Stimulated activated effector memory CD8-positive, alpha-beta T cell treated with anti-CD3 and anti-CD28 coated beads, Interleukin-12 subunit alpha, Interleukin-12 subunit beta, amount 100 ng/mL, for 72 hours (primary cell): ENCODE data around the gene MIEN1.

Source experiments
- ATAC-seq: fragments of 150-1000 bp; cut with Tn5 transposase; 2 replicates; pipeline ENCODE4 v1.10.0; 2021
- DNase-seq, 2 donors: peaks; one replicate each; pipeline ENCODE4 v3.0.0; 2021 to 2022; ENCODE audit warnings: low spot score in 2 of 2
- H3K27ac Mint-ChIP-seq: one replicate; pipeline ENCODE4 v1.8.0; 2022; ENCODE audit warnings: mild to moderate bottlenecking, mixed read lengths
- H3K36me3 Mint-ChIP-seq: one replicate; pipeline ENCODE4 v1.8.0; 2022; ENCODE audit warnings: mild to moderate bottlenecking, mixed read lengths
- H3K4me1 Mint-ChIP-seq: one replicate; pipeline ENCODE4 v1.8.0; 2022; ENCODE audit warnings: mixed read lengths
- H3K4me3 Mint-ChIP-seq: one replicate; pipeline ENCODE4 v1.8.0; 2022; ENCODE audit warnings: mild to moderate bottlenecking, mixed read lengths
- H3K9me3 Mint-ChIP-seq: one replicate; pipeline ENCODE4 v1.8.0; 2022; ENCODE audit warnings: mixed read lengths

The MIEN1 gene

GRCh38 chr17:39687101-39687545, 43.2 kb downstream of the MIEN1 start:
- DNase-seq: no peak
- Mint-ChIP-seq H3K4me1 (peaks cover 35% of the 10 kb centered on the region), H3K27ac (peak overlapping the region; percentile 93), H3K36me3 (peaks cover 9% of the 10 kb centered on the region), H3K4me3 (peak overlapping the region; percentile 85), H3K9me3 (peaks cover 2% of the 10 kb centered on the region)
- ATAC-seq: no peak

- no peak overlapping the region for H3K27ac Mint-ChIP-seq
- H3K4me3 Mint-ChIP-seq: no peak overlapping the region
- peaks cover 53% of the 10 kb centered on the region for H3K4me1 Mint-ChIP-seq
- DNase-seq (no peak), ATAC-seq (no peak)
- H3K36me3 Mint-ChIP-seq: peaks cover 14% of the 10 kb centered on the region
- H3K9me3 Mint-ChIP-seq: peaks cover 2% of the 10 kb centered on the region
Measured at GRCh38 chr17:39684369-39685192, 45.8 kb downstream of the MIEN1 start.

- Mint-ChIP-seq H3K36me3 (peaks cover 14% of the 10 kb centered on the region), H3K4me3 (no peak overlapping the region), H3K4me1 (peaks cover 57% of the 10 kb centered on the region), H3K9me3 (peaks cover 2% of the 10 kb centered on the region), H3K27ac (peak overlapping the region; percentile 13)
- ATAC-seq: no peak
- DNase-seq: no peak
Measured at GRCh38 chr17:39683295-39683939, 46.9 kb downstream of the MIEN1 start.

GRCh38 chr17:39679521-39680192, 50.7 kb downstream of the MIEN1 start:
- peak overlapping the region; percentile 99 for H3K27ac Mint-ChIP-seq
- DNase-seq (peak in 1 of 2 donors; percentile 75), ATAC-seq (peak; percentile 78)
- peaks cover 71% of the 10 kb centered on the region for H3K4me1 Mint-ChIP-seq
- H3K9me3 Mint-ChIP-seq: no peaks in the 10 kb centered on the region
- H3K4me3 Mint-ChIP-seq: peak overlapping the region; percentile 61
- H3K36me3 Mint-ChIP-seq: peaks cover 14% of the 10 kb centered on the region
